ENCODE data around the gene KRTAP10-2. TPM values are rescaled to one million over a fixed set of nuclear protein-coding genes. Genes with fewer than 3 reads are reported as not detected.
"Not testable (repeated sequence)": the region's sequence is repeated elsewhere in the genome, so short reads cannot be mapped to it uniquely, and the experiment has no call there.

Gene KRTAP10-2
- total RNA-seq, 6 experiments from 2014 or later, result not detected

GRCh38 chr21:44564886-44565598 is 13.7 kb upstream of the KRTAP10-2 start:
- Histone ChIP-seq H3K4me3 (no peak overlapping the region), H3K9me3 (no peaks in the 10 kb centered on the region), H3K27ac (no peak overlapping the region), H3K4me1 (no peaks in the 10 kb centered on the region), H3K27me3 (no peaks in the 10 kb centered on the region), H3K36me3 (no peaks in the 10 kb centered on the region)
- ATAC-seq, result no peak
- intact Hi-C loops (cut with DNase I), result no loop called here
- DNase-seq, result no peak
- WGBS (ENCODE audit: insufficient coverage, low coverage, low lambda C conversion rate, missing lambda C conversion rate), result 24% methylated on average over 1 of the region's 1 CpG
- TF ChIP-seq CTCF (IDR thresholded peaks at IDR 0.05) (no peak), POLR2A (IDR thresholded peaks at IDR 0.05) (no peak)

GRCh38 chr21:44564099-44564498 is 12.8 kb upstream of the KRTAP10-2 start:
- no peaks in the 10 kb centered on the region for H3K36me3 ChIP-seq
- 100% methylated on average over 1 of the region's 1 CpG for WGBS (ENCODE audit: insufficient coverage, low coverage, low lambda C conversion rate, missing lambda C conversion rate)
- intact Hi-C loops (cut with DNase I), result no loop called here
- H3K4me1 ChIP-seq, result no peaks in the 10 kb centered on the region
- no peaks in the 10 kb centered on the region for H3K9me3 ChIP-seq
- no peak overlapping the region for H3K4me3 ChIP-seq
- no peaks in the 10 kb centered on the region for H3K27me3 ChIP-seq
- no peak overlapping the region for H3K27ac ChIP-seq
- ATAC-seq (no peak), DNase-seq (no peak)
- TF ChIP-seq POLR2A (IDR thresholded peaks at IDR 0.05), result no peak
- TF ChIP-seq CTCF (IDR thresholded peaks at IDR 0.05), result no peak

GRCh38 chr21:44558695-44559094 is 7.4 kb upstream of the KRTAP10-2 start, which contains the start of gene KRTAP10-3:
Gene KRTAP10-3 (minus strand): TSS chr21:44558795. CDS start chr21:44558715, 80 bp downstream.
- Histone ChIP-seq H3K4me3 (no peak within 1 kb of the TSS), H3K27me3 (no peaks in the 10 kb centered on the region), H3K4me1 (no peaks in the 10 kb centered on the region), H3K9me3 (no peaks in the 10 kb centered on the region), H3K36me3 (no peaks in the 10 kb centered on the region), H3K27ac (no peak within 1 kb of the TSS)
- no peak for DNase-seq
- no peak for ATAC-seq
- TF ChIP-seq CTCF (IDR thresholded peaks at IDR 0.05), result no peak
- no peak for TF ChIP-seq POLR2A (IDR thresholded peaks at IDR 0.05)
- intact Hi-C loops (cut with DNase I), result no loop called here
- 53% methylated on average over 5 of the region's 5 CpGs for WGBS (ENCODE audit: insufficient coverage, low coverage, low lambda C conversion rate, missing lambda C conversion rate)

- ATAC-seq; H3K9me3 ChIP-seq; H3K27me3 ChIP-seq; H3K27ac ChIP-seq; H3K4me1 ChIP-seq; H3K4me3 ChIP-seq; DNase-seq; H3K36me3 ChIP-seq; intact Hi-C loops (cut with DNase I): not testable (repeated sequence)
- WGBS (ENCODE audit: insufficient coverage, low coverage, low lambda C conversion rate, missing lambda C conversion rate), result 20% methylated on average over 2 of the region's 10 CpGs
Observed at GRCh38 chr21:44558329-44558675, 7.0 kb upstream of the KRTAP10-2 start.

GRCh38 chr21:44557491-44558328 is 6.4 kb upstream of the KRTAP10-2 start:
- Histone ChIP-seq H3K36me3 (no peaks in the 10 kb centered on the region), H3K4me3 (no peak overlapping the region), H3K27me3 (no peaks in the 10 kb centered on the region), H3K9me3 (no peaks in the 10 kb centered on the region), H3K4me1 (no peaks in the 10 kb centered on the region), H3K27ac (no peak overlapping the region)
- WGBS (ENCODE audit: insufficient coverage, low coverage, low lambda C conversion rate, missing lambda C conversion rate), result 39% methylated on average over 21 of the region's 30 CpGs
- DNase-seq (no peak), ATAC-seq (peak in 1 of 4 donors; percentile 44)
- no peak for TF ChIP-seq CTCF (IDR thresholded peaks at IDR 0.05)
- no peak for TF ChIP-seq POLR2A (IDR thresholded peaks at IDR 0.05)
- intact Hi-C loops (cut with DNase I), result no loop called here
